Measurements from ENCODE around the gene DEXI. TPM values are rescaled to one million over a fixed set of nuclear protein-coding genes. Genes with fewer than 3 reads are reported as not detected.

Gene DEXI
- total and polyA plus RNA-seq, 9 of the 15 experiments (the other 6 are each of a cell fraction or from before 2014, with no cell fraction given): 2.9 to 40.1 (median 22.0) TPM

- ChIA-PET CTCF (ENCODE audit: low intra/inter-chr PET ratio) (no interaction called here), POLR2A (interaction anchor here (0.9 to 1.5 kb wide), 3 partner anchors 9 to 274 kb away, joined by 3 to 6 read pairs (median 4); no protein-coding TSS in a partner anchor)
- intact Hi-C loops (cut with micrococcal nuclease): no loop called here
- H3K9me1 ChIP-seq (ENCODE audit: control insufficient read depth, insufficient read depth, low read length): no peaks in the 10 kb centered on the region
- H3K9ac ChIP-seq (ENCODE audit: insufficient read depth in 1 of 2, low read depth in 2 of 2, low read length in 2 of 2): no peak overlapping the region
- no peak overlapping the region for H3K27ac ChIP-seq (ENCODE audit: extremely low read depth, low read depth, low read length)
- in situ Hi-C loops (cut with MboI): no loop called here
- no peaks in the 10 kb centered on the region for H3K27me3 ChIP-seq (ENCODE audit: control insufficient read depth in 2 of 2, insufficient read depth in 2 of 2, low read length in 2 of 2)
- TF ChIP-seq NUFIP1 (IDR thresholded peaks at IDR 0.05; ENCODE audit: partially characterized antibody): no peak
- no peak for TF ChIP-seq ZKSCAN1 (IDR thresholded peaks at IDR 0.05; ENCODE audit: low read depth, low read length)
- no peak for TF ChIP-seq GTF2F1 (IDR thresholded peaks at IDR 0.05; ENCODE audit: low read depth, low read length)
- TF ChIP-seq FOXP4 (CRISPR knock-in tag; IDR thresholded peaks at IDR 0.05; ENCODE audit: borderline replicate concordance): no peak
- TF ChIP-seq, protein P1, sequence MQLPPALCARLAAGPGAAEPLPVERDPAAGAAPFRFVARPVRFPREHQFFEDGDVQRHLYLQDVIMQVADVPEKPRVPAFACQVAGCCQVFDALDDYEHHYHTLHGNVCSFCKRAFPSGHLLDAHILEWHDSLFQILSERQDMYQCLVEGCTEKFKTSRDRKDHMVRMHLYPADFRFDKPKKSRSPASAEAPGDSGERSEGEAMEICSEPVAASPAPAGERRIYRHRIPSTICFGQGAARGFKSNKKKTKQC (CRISPR knock-in tag; IDR thresholded peaks at IDR 0.05): no peak
- TF ChIP-seq ELF2 (CRISPR knock-in tag; IDR thresholded peaks at IDR 0.05): no peak
- TF ChIP-seq, protein P2, sequence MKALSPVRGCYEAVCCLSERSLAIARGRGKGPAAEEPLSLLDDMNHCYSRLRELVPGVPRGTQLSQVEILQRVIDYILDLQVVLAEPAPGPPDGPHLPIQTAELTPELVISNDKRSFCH (CRISPR knock-in tag; IDR thresholded peaks at IDR 0.05): no peak
- TF ChIP-seq, protein P2 (tag; IDR thresholded peaks at IDR 0.05): no peak
- TF ChIP-seq L3MBTL2 (IDR thresholded peaks at IDR 0.05): no peak
- TF ChIP-seq HNRNPK (IDR thresholded peaks at IDR 0.05; ENCODE audit: low read depth, low read length, poor library complexity, severe bottlenecking): no peak
- no peak for TF ChIP-seq PRDM10 (IDR thresholded peaks at IDR 0.05; ENCODE audit: partially characterized antibody)
- TF ChIP-seq, protein P3, sequence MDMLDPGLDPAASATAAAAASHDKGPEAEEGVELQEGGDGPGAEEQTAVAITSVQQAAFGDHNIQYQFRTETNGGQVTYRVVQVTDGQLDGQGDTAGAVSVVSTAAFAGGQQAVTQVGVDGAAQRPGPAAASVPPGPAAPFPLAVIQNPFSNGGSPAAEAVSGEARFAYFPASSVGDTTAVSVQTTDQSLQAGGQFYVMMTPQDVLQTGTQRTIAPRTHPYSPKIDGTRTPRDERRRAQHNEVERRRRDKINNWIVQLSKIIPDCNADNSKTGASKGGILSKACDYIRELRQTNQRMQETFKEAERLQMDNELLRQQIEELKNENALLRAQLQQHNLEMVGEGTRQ (CRISPR knock-in tag; IDR thresholded peaks at IDR 0.05): no peak
- no peak for TF ChIP-seq ZNF583 (CRISPR knock-in tag; IDR thresholded peaks at IDR 0.05)
- no peak overlapping the region for H3K4me2 ChIP-seq (ENCODE audit: insufficient read depth, low read length)
- no peak for ATAC-seq
- H3K36me3 ChIP-seq (ENCODE audit: control insufficient read depth, insufficient read depth, low read length): peaks cover 62% of the 10 kb centered on the region; the same call in 2 of the 3 replicates
- no peaks in the 10 kb centered on the region for H4K20me1 ChIP-seq (replicated peaks; ENCODE audit: control insufficient read depth, insufficient read depth, low read length)
- no peak overlapping the region for H2AFZ ChIP-seq (ENCODE audit: low read depth, low read length)
- no peak overlapping the region for H3K4me3 ChIP-seq
- H3K79me2 ChIP-seq (ENCODE audit: control insufficient read depth, insufficient read depth, low read length): no peaks in the 10 kb centered on the region
- WGBS (ENCODE audit: insufficient coverage, low coverage, missing lambda C conversion rate): 77% methylated on average over 3 of the region's 3 CpGs
- H3K9me3 ChIP-seq (replicated peaks; ENCODE audit: control insufficient read depth, insufficient read depth, low read depth, low read length): no peaks in the 10 kb centered on the region
- DNase-seq (ENCODE audit: extremely low read depth in 1 of 4, low spot score in 3 of 4): no peak
- FAIRE-seq: no peak
- H3K4me1 ChIP-seq (replicated peaks in 1 of 2; ENCODE audit: control insufficient read depth in 2 of 2, insufficient read depth in 2 of 2, low read length in 2 of 2): peaks cover 3% of the 10 kb centered on the region in 2 experiments; a peak in 2 of 5 replicates
- BruUV-seq (replicated peaks): no TSS peak
These were observed 38.5 kb upstream of the DEXI start for GRCh38 chr16:10980813-10981212.

All from K562 (cell line).